Astrocyte (in vitro differentiated cells and primary cell): Measurements from ENCODE around the gene BCAR1.

ENCODE experiments used
- EZH2 ChIP-seq: IDR thresholded peaks from 2 replicates; pipeline ENCODE4 v1.6.1; 2012; ENCODE audit warnings: mild to moderate bottlenecking, low read length, inconsistent platforms; ENCODE audit not compliant: insufficient read depth
- TF ChIP-seq, protein P1 (sequence below): IDR thresholded peaks from 2 replicates; pipeline ENCODE4 v1.5.1; 2011; ENCODE audit warnings: low read depth, mild to moderate bottlenecking, inconsistent platforms, low read length, moderate library complexity; ENCODE audit not compliant: insufficient read depth

DNA sequence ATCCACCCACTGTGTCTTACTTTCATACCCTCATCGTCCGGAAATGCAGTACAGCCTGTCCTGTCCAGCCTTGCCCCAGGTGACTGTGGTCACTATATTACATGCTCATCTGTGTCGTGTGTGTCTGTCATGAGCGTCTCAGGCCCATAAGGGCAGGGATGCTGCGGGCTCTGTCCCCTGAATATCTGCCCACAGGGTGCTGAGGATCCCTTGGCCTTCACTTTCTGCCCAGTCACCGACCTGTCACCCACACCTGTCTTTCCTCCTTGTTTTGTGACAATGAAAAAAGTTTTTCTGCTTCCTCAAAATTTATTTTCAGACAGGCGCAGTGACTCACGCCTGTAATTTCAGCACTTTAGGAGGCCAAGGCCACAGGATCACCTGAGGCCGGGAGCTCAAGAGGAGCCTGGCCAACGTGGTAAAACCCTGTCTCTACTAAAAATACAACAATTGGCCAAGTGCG is 34.0 kb downstream of the BCAR1 start:
- TF ChIP-seq, protein P1, sequence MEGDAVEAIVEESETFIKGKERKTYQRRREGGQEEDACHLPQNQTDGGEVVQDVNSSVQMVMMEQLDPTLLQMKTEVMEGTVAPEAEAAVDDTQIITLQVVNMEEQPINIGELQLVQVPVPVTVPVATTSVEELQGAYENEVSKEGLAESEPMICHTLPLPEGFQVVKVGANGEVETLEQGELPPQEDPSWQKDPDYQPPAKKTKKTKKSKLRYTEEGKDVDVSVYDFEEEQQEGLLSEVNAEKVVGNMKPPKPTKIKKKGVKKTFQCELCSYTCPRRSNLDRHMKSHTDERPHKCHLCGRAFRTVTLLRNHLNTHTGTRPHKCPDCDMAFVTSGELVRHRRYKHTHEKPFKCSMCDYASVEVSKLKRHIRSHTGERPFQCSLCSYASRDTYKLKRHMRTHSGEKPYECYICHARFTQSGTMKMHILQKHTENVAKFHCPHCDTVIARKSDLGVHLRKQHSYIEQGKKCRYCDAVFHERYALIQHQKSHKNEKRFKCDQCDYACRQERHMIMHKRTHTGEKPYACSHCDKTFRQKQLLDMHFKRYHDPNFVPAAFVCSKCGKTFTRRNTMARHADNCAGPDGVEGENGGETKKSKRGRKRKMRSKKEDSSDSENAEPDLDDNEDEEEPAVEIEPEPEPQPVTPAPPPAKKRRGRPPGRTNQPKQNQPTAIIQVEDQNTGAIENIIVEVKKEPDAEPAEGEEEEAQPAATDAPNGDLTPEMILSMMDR: no peak
- no peak for TF ChIP-seq EZH2
